Neutrophil (primary cell): Measurements from ENCODE around the gene EPM2AIP1.
A peak's percentile ranks its signal among the peaks of the same experiment; 100 is the strongest.

Source experiments
- H3K27ac ChIP-seq: fragments of 200-600 bp; sonication (generic); 2 replicates; pipeline ENCODE4 v1.5.1; 2016; ENCODE audit warnings: mild to moderate bottlenecking, moderate library complexity
- H3K27me3 ChIP-seq: fragments of 200-600 bp; sonication (generic); 2 replicates; pipeline ENCODE4 v1.6.0; 2016; ENCODE audit warnings: mild to moderate bottlenecking
- H3K36me3 ChIP-seq: fragments of 200-600 bp; sonication (generic); 2 replicates; pipeline ENCODE4 v1.5.1; 2017
- H3K4me1 ChIP-seq, 2 experiments: fragments of 200-600 bp in 1 of 2; sonication (generic) in 1 of 2; 1 replicate in 1 of 2; 2 replicates in 1 of 2; pipeline versions ENCODE4 v1.5.1 to v1.6.1; 2013 to 2016; ENCODE audit warnings: low read depth in 1 of 2, low read length in 1 of 2, mild to moderate bottlenecking in 1 of 2, moderate library complexity in 1 of 2; ENCODE audit not compliant: control insufficient read depth in 1 of 2, insufficient read depth in 1 of 2
- H3K4me3 ChIP-seq, 2 experiments: fragments of 200-600 bp in 1 of 2; sonication (generic) in 1 of 2; 1 replicate in 1 of 2; 2 replicates in 1 of 2; pipeline ENCODE4 v1.5.1; 2013 to 2016; ENCODE audit warnings: low read depth in 1 of 2, low read length in 1 of 2, mild to moderate bottlenecking in 1 of 2, moderate library complexity in 1 of 2
- H3K9me3 ChIP-seq: fragments of 200-600 bp; sonication (generic); 2 replicates; pipeline ENCODE4 v1.5.1; 2016
- CTCF ChIP-seq: fragments of 200-600 bp; sonication (generic); IDR thresholded peaks from 2 replicates; pipeline ENCODE4 v1.5.1; 2016; ENCODE audit warnings: antibody characterized with exemption

Gene EPM2AIP1

DNA sequence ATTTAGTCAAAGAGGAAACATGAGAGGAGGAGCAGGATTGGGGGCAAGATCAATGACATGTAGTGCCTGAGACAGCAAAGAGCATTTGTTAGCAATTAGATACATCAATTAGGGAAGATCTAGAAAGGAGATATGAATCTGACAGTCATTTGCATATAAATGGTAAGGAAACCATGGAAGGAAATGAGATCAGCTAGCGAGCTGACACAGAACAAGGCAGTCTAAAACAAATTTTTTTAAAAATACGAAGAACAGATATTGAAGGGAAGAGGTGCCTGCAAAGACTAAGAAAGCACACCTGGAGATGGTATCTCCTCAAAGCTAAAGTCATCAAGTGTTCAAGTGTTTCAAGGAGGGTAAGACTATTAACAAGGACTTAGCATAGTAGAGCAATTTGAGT is 4.6 kb downstream of the EPM2AIP1 start:
- Histone ChIP-seq H3K9me3 (no peaks in the 10 kb centered on the region), H3K27ac (peak overlapping the region; percentile 76), H3K4me3 (no peak overlapping the region), H3K36me3 (peaks cover 32% of the 10 kb centered on the region), H3K4me1 (peaks cover 47 to 48% of the 10 kb centered on the region in 2 experiments), H3K27me3 (no peaks in the 10 kb centered on the region)
- TF ChIP-seq CTCF, result no peak

- no peak for TF ChIP-seq CTCF
- H3K9me3 ChIP-seq, result no peaks in the 10 kb centered on the region
- H3K27ac ChIP-seq, result no peak overlapping the region
- peaks cover 44% of the 10 kb centered on the region for H3K36me3 ChIP-seq
- H3K4me1 ChIP-seq, result no peaks in the 10 kb centered on the region
- H3K4me3 ChIP-seq, result no peak overlapping the region
- H3K27me3 ChIP-seq, result no peaks in the 10 kb centered on the region
Observed at GRCh38 chr3:36981006-36981405, 11.9 kb downstream of the EPM2AIP1 start.

DNA sequence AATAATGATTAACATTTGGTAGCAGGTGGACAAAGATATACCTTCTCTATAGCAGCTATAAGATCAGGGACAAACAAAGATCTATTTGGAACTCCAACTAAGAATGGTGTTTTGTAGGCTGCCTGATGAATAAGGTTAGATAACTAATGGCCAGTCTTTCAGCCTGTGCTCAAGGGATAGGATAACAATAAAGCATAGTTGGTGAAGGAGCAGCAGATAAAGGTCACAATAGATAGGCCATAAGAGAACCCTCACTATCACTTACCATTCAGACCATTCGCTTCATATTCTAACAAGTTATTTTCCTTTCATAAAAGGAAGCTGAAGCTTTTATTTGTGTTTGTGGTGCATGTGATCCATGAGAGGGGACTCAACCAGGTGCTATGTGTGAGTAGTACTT is 19.8 kb downstream of the EPM2AIP1 start:
- no peak for TF ChIP-seq CTCF
- H3K4me1 ChIP-seq, result peaks cover 6 to 9% of the 10 kb centered on the region in 2 experiments
- H3K27ac ChIP-seq, result no peak overlapping the region
- H3K27me3 ChIP-seq, result no peaks in the 10 kb centered on the region
- H3K36me3 ChIP-seq, result peaks cover 3% of the 10 kb centered on the region
- no peaks in the 10 kb centered on the region for H3K9me3 ChIP-seq
- H3K4me3 ChIP-seq, result no peak overlapping the region

DNA sequence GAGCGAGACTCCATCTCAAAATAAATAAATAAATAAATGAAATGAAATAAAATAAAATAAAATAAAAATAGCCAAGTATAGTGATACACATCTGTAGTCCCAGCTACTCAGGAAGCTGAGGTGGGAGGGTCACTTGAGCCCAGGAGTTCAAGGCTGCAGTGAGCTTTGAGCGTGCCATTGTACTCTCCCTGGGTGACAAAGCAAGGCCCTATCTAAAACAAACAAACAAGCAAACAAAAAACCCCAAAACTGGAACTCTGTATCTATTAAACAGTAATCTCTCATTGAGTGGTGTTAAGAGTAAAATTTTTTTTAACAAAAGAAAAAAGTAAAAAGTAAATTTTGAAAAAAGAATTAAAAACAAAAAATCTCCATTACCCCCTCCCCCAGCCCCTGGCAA is 20.8 kb downstream of the EPM2AIP1 start:
- H3K4me3 ChIP-seq, result no peak overlapping the region
- no peak for TF ChIP-seq CTCF
- H3K9me3 ChIP-seq, result no peaks in the 10 kb centered on the region
- no peaks in the 10 kb centered on the region for H3K27me3 ChIP-seq
- H3K36me3 ChIP-seq, result peaks cover 3% of the 10 kb centered on the region
- peaks cover 6 to 9% of the 10 kb centered on the region in 2 experiments for H3K4me1 ChIP-seq
- H3K27ac ChIP-seq, result no peak overlapping the region

DNA sequence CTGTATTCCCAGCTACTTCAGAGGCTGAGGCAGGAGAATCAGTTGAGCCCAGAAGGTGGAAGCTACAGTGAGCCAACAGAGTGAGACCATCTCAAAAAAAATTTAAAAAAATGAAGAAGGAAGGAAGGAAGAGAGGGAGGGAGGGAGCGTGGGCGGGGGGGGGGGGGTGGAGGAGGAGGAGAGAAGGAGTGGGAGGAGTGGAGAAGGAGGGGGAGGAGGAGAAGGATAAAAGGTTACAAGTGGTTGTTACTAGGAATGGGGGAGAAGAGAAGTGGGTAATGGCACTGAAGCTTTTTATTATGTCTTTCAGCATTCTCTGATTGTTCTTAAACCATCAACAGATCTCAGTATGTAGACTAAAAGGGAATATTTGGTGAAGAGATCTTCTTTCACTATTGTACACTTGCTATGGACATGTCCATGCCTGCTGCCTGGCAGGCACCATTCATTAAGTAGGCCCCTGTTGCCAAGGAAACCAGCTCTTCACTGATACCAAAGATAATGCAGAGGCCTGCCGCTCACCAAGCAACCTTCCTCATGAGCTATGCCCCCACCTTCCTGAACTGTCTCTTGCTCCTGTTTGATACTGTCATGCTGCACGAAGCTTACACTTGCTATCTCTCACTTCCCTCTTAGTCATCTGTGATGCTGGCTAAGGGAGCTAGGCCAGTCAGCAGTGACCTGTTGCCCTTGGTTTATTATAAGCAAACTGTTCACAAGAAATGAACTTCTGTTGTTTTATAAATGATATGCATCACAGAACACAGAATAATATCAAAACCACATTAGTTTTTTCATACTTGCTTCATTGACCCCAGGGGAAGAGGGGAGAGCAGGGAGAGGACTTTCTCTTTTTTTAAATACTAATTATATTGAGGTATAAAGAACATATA is 23.1 kb downstream of the EPM2AIP1 start:
- Histone ChIP-seq H3K27me3 (no peaks in the 10 kb centered on the region), H3K9me3 (no peaks in the 10 kb centered on the region), H3K4me1 (peaks cover 6 to 9% of the 10 kb centered on the region in 2 experiments), H3K4me3 (no peak overlapping the region), H3K27ac (no peak overlapping the region), H3K36me3 (peaks cover 3% of the 10 kb centered on the region)
- no peak for TF ChIP-seq CTCF
